ENCODE measurements around the gene TMEM229A.
"Not testable (repeated sequence)": the region's sequence is repeated elsewhere in the genome, so short reads cannot be mapped to it uniquely, and the experiment has no call there.

The TMEM229A gene

DNA sequence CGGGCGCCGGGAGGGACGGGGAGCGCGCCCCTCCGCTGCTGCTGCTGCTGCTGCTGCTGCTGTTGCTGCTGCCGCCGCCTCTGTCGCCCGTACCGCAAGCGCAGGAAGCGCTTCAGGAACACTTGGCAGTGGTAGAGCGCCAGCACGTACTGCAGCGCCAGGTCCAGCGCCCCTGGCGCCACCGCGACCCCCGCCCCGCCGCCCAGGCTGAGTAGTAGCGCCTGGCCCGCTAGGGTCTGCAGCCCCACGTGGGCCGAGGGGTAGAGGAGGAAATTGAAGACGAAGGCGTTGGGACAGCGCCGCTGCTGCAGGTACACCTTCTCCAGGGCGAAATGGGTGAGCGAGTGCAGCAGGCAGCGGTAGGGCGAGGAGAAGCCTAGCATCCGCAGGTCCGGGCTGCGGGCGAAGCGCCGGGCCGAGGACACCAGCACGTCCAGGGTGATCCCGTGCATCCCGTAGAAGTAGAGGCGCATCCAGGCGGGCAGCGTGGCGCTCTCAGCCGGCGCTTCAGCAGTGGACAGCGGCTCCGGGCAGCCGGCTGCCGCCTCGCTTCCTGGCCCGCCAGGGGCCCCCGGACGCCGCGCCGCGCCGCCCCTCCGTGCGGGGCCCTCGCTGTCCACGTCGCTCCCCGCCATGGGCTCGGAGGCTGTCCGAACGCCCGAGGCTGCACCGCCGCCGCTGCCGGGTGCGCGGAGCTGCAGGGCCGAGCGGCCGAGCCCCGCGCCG, at the start of gene TMEM229A:
TSS of gene TMEM229A (minus strand) at position 699 of the 726 bp plus-strand sequence. CDS start at position 635, 64 bp downstream.
- no peak for DNase-seq

DNA sequence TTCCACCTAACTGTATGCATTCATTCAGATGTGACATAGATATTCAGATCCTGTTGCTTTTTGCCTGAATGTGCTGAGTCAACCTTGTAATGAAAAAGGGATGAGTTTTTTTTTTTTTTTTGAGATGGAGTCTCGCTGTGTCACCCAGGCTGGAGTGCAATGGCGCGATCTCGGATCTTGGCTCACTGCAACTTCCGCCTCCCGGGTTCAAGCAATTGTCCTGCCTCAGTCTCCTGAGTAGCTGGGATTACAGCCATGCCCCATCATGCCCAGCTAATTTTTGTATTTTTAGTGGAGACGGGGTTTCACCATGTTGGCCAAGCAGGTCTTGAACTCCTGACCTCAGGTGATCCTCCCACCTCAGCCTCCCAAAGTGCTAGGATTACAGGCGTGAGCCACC, 49.4 kb upstream of the TMEM229A start:
- not testable (repeated sequence) for DNase-seq

DNA sequence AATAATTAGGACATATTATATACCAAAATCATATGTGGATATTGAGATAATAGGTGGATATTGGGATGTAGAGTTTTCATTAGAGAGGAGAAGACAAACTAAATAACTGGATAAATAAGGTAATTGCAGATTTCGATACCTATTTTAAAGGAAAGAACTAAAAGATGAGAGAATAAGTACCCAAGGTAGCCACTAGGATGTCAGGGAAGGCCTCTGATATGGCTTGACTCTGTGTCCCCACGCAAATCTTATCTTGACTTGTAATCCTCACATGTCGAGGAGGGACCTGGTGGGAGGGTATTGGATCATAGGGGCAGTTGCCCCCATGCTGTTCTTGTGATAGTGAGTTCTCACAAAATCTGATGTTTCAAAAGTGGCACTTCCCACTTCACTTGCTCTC, 44.7 kb upstream of the TMEM229A start:
- no peak for DNase-seq

DNA sequence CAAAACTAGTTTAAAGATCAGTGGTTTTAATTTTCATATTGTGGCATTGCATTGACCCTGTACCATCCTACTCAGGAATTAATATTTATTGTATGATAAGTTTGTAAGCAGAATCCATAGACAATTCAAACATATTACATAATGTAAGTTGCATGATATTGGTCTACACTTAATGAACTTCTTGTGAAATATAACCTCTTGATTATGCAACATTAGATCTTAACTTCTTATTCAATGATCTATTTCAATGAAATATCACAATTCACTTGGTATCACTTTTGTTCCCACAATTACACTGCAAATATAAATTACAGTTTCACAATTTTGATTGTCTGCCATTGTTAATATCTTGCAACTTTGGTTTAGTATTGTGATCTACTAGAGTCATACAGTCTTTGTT, 44.0 kb upstream of the TMEM229A start:
- no peak for DNase-seq

DNA sequence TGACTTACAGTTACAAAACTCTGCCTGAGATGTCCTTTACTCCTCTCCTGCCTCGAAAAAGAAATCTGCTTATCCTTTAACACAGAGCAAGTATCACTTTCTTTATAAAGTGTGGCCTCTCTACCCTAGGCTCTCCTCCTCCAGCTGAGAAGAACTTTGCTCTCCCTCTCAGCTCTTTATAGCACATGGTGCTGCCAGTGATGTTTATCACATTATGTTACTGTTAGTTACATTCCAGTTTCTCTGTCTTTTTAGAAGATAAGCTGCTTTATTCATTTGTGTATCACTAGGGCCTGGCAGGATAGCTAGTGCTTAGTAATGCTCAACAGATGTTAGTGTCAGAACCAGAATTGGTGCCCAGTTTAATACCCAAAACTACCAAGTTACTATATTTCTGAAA, 41.1 kb upstream of the TMEM229A start:
- no peak for DNase-seq

DNA sequence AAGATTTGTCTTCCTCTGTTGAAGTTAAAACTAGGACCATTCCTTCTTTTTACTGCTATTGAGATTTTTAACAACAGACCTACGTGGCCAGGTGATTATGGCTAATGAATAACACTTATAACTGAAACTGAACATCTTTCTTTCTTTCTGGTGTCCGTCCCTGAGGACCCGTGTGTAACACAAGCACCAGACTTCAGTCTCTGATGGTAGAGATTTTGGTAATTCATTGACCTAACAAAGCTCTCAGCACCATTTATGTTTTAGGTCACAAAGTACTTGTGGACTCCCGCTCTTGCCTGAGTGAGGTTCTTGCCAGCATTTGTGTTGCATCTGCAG, 40.4 kb upstream of the TMEM229A start:
- DNase-seq = no peak

DNA sequence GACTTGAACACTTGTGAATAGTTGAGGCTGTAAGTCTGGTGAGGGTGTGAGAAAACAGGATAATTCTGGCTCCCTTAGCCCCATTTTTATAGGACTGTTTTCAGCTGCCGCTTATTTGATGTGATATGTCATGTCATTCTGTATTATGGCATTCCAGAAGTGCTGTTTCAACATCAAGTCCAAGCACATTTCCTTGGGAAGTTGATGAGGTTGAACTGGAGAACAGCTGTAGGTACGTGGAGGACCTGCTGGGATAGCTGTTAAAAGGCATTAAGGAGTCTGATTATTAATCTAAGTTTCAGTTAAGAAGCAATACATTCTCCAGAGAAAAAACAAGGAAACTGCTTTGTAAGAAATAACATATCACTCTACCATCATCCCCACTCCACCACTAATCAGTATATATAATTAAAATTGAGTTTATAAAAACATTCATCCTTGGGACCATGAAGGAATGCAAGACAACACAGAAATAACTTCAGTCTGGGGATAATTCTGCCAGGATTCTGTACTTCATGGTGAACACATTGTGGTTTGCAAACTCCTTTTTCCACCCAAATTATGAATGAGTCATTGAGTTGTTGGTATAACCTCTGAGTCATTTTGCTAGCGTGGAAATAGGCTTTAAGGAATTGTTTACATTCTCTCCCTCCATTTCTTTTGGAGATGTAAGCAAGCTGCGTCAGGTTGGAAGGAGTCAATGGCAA, 39.9 kb upstream of the TMEM229A start:
- DNase-seq = no peak

DNA sequence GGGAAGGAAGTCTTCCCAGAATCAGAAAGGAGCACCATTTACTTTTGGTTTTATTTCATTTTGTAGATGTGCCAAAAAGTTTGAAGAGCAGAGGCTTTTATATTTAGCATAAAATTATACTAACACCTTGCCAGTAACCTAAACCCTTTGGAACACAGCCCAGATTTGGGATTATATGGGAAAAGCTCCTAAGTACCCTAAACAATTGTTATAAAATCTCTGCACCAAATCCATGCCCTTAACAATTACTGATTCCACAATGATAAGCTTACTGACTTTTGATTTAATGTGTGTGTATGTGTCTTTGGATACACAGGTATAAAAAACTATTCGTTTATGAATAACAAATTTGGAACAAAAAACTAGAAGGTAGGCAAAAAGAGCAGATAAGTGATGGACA, 39.0 kb upstream of the TMEM229A start:
- DNase-seq = no peak

DNA sequence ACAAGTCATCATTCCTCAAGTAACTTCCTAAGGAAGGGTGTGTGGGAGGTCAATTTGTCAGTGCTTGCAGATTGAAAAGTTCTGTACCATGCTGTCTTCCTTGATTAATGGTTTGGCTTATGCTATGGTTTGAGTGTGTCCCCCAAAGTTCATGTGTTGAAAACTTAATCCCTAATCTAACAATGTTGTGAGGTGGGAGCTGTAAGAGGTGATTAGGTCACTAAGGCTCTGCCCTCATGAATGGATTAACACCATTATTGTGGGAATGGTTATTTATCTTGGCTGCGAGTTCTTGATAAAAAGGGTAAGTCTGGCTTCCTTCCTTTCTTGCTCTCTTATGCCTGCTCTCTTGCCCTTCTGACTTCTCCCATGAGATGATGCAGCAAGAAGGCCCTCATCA, 29.3 kb upstream of the TMEM229A start:
- no peak for DNase-seq

DNA sequence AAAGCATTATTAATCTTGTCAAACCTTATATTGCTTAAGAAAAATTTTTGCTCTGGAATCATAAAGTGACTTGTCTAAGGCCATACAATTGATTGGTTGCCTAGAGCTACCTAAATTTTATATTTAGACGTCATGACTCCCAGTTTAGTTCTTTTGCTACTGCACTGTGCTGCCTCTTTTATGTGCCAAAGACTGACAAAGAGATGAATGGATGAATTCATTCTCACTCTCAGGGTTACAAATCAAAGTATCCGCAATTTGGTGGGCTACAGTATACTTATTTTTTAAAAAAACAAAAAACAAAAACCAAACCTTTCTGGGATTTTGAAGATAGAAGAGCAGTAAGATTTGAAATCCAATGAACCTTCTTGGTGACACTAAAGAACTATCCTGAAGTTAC, 27.7 kb upstream of the TMEM229A start:
- DNase-seq = no peak

DNA sequence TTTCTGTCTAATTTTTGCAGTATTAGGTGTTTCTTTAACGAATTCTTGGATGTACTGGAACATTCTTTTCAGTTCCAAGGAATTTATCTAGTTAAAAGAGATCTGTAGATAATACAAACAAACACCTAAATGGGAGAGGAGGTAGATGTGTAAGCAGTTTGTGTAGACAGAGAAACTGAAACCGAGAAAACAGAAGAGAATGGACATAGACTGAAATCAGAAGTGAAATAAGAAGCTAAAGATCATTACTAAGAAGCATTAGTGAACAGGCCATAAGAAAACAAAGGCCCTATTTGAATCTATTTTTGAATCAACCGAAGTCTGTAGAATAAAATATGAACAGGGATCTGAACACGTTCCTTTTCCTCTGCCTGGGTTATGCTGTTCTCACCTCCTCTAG, 26.5 kb upstream of the TMEM229A start:
- DNase-seq = no peak

DNA sequence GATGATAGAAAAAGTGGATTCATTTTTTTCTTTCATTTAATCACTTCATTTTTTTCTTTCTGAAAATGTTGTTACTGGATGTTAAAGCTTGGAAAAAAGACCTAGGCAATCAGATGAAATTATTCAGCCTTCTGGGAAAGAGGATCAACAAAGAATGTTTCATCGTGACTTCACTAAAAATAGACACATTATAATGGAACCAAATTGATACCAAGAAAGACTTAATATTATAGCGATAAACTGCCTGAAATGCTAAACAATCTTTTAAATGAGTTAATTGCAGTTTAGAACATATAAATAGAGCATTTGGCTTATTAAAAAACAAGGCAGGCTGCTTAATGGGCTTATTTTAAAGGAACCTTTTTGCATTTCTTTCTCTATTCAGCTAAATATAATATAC, 25.6 kb upstream of the TMEM229A start:
- no peak for DNase-seq

DNA sequence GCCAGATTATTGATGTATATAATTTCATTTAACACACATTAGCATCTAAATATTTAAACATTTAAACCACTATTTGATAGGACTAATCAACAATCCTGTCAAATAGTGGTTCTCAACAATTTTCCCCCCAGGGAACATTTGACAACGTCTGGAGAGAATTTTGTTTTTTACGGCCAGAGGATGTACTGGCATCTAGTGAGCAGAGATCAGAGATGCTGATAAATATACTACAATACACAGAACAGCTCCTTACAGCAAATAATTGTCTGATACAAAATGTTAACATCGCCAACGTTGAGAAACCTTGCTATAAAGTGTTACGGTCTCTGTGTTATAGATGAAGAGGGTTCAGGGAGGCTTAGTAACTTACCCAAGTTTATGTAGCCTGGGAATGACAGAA, 25.0 kb upstream of the TMEM229A start:
- DNase-seq = no peak

DNA sequence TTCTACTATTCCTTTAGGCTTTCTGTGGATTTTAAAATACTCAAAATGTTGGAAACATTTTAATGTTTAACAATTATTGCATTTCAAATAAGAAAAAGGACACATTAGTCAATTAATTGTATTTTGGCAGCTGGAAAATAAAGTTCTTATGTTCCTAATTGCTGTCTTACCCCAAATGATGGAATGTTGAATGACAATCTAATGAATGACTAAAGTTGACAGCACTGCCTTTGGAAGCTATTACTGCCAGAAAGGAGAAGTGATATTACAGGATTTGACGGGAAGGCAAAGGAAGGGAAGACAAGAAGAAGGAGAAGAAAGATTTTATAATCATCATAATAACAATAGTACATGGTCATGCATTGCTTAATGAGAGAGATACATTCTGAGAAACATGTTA, 23.4 kb upstream of the TMEM229A start:
- DNase-seq = no peak

DNA sequence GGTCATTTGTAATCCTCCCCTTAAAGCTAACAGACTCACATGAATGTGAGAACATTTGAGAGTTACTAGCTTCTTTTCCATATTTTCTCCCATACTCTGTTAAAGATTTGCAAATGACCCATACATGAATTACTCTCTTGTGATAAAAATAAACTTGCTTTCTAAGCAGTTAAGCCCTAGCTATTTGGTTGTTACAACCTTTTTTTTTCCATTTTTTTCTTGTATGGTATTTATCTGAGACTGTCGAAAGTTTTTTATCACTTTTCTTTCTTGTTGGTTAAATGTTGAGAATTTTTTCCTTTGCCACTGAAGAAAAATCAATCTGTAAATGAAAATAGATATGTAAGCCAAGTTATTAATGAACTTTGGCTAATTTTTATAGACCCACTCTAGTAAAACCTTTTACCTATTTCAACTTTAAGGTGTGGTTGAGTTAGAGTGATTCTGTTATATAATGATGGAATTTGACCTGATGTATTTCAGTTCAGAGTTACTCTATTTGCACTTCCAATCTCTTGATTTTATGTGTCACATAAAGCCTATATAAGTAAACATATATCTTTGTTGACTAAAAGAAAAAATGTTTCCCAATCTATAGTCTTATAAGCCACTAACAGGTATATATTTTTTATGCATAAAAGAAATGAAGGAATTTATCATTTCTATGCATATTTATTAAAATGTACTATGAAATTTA, 19.0 kb upstream of the TMEM229A start:
- no peak for DNase-seq

DNA sequence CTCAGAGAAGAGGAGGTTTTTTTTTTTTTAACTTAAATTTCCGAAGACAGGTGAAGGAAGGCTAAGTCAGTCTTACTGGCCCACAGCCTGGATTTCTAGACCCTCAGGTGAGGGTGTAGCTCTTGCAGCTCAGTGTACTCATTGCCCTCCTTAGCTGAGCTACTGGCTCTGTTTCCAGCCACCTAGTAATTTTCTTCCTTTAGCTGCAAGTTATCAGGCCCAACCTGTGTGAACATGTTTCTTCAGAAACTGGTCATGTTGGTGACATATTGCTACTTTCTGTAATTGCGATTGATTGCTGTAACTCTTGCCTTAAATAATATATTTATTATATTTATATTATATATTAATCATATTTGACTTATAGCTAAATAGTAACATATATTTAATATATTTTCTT, 10.0 kb upstream of the TMEM229A start:
- no peak for DNase-seq

DNA sequence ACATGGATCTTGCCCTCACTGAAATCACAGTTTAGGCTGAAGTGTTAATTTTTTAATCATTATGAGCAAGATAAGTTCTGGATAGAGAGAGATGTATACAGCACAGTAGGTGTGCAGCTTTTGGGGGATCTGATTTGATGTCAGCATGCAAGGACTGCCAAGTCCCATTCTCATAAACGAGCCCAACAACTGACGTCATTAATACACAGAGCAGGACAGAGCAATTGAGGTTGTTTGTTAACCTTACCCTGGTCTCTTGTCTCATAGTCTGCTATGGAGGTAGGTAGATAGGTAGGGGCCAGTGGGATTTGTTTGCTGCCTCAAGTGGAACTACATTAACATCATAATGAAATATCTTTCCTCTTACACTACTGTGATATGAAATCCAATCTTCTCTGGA, 8.6 kb upstream of the TMEM229A start:
- no peak for DNase-seq

DNA sequence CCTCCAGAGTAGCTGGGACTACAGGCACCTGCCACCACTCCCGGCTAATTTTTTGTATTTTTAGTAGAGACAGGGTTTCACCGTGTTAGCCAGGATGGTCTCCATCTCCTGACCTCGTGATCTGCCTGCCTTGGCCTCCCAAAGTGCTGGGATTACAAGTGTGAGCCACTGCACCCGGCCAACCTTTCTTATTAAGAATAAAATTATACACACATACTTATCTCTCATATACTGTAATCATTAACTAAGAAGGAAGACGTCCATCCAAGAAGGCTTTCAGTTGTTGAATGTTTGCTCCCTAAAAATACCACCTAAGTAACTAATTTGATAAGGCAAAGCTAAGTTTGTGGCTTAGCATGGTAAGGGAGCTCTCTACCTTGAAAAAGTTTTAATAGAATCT, 5.0 kb upstream of the TMEM229A start:
- not testable (repeated sequence) for DNase-seq

DNA sequence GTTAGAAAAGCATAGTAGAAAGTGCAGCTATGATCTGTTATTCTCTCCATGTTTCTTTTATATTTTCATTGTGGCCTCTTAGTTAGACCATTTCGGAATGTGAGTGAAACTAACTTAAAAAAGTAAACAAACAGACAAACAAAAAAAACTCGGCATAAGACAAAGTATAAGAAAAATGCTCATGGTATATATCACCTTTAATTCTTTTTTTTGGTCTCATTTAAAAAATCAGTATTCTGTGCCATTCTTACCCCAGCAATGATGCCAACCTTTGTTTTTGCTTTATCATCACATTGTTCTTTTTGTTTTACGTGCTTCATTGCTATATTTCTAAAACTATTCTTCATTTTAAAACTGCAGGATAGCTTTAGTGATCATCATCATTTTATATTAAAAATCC, 2.8 kb upstream of the TMEM229A start:
- no peak for DNase-seq

DNA sequence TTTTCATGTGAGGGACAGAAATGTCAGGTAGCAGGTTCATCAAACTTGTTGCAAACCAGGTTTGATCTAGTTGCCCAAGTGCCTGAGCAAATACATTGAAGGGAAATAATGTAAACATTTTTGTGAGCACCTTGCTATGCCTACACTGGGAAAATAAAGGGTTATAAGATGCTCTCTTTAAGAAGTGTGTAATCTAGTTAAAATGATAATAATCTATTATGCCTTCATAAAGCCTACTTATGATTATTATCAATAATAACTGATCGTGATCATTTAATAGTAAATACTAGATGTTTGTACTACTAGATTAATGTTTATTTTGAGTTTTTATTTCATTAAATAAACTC, 1.9 kb upstream of the TMEM229A start:
- DNase-seq = no peak

DNA sequence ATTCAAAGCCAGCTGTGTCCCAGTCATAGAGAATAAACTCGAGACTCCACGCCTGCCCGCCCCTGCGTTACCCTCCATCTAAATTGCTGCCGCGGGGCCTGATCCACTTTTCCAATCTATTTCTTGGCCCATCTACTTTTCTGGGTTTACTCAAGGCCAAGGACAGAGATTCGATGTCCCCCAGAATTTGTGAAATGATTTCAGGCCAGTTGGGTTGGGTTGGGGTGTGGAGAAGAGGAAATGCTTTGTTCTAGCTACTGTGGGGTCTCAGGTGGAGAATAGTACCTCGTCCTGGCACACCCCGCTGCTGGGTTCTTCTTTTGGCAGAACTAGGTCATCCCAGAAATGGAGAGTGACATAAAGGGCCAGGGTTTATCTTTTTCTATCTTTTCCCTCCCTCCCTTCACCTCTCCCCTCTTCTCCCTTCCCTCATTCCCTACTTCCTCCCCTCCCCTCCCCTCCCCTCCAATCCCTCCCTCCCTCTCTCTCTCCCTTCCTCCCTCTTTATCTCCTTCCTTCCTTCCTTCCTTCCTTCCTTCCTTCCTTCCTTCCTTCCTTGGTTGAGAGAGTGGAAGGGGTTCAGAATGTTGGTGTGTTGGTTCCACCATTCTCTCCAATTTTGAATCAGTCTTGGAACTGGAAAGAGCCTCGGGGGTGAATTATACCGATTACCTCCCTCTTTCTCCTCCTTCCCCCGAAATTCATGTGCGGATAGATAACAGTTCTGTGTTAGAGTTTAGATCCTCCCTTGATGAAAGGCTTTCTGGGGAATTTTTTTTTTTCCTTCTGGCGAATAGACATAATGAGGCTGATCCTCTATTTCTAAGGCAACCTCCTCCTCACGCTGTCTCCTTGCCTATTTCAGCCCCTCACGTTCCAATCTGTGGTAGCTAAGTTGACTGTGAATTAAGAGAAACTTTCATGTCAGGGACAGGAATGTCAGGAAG, 1.2 kb upstream of the TMEM229A start:
- no peak for DNase-seq

DNA sequence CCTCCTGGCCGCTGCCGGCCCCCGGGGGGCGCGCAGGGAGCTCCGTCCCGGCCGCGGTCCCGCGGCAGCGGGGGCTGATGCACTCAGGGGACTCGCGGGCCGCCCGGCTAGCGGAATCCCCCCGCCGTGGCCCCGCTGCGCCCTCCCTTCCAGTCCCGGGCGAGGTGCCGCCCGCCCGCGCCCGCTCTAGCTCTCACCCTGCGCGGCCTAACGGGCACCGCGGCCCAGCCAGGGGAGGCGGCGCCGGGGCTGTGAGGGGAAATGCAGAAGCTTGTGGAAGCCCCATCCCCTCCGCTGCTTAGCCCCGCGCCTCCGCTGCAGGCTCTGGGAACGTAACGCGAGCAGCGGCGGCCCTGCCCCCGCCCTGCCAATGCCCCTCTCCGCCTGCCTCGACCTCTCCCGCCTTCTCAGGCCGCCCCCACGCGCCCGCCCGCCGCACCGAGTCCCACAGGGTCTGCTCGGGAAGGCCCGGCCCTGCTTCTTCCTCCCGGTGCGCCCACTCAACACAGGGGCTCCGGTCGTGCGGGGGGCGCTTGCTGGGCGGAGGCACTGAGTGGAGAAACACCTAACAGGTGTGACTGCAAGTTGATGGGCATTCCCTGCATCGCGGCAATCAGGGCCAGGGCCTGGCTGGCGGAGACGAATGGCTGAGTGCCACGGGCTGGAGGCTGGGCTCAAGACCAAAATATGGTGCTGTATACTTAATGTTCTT, 384 bp upstream of the TMEM229A start:
- no peak for DNase-seq

DNA sequence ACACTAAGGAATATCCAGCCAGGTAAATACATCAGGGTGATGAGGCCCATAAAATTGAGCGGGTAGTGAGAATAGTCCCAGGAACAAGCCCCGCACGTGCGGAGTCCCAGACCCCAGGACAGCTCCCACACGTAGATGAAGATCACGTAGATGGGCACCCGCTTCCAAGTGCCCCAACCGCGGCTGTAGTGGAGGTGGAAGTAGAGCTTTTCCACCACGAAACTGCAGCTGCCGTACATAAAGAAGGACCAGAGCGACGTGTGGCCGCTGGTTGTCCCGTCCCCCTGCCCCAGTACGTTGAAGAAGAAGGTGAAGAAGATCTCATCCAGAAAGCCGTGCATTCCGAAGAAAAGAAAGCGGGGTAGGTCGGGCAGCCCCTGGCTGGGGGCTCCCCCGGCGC, 948 bp downstream of the TMEM229A start:
- no peak for DNase-seq

Measured in CD4-positive, alpha-beta T cell treated with Interleukin-1 beta for 1 hour (primary cell).